Retinal pigment epithelial cell (primary cell): Measurements from ENCODE around the gene TSPEAR.

Experiments
- DNase-seq: peaks from one replicate; pipeline ENCODE4 v3.0.0-alpha.2; 2010; ENCODE audit warnings: low read depth
- H3K4me3 ChIP-seq: 2 replicates; pipeline ENCODE4 v1.5.1; 2011; ENCODE audit warnings: mild to moderate bottlenecking, low read length, control low read depth, moderate library complexity
- CTCF ChIP-seq: conservative IDR thresholded peaks from 2 replicates; pipeline ENCODE4 v1.5.1; 2011; ENCODE audit warnings: low read depth, low read length, control low read depth, inconsistent platforms

TSPEAR gene

GRCh38 chr21:44568667-44569556 lies 142.5 kb downstream of the TSPEAR start:
- no peak for TF ChIP-seq CTCF
- no peak for DNase-seq
- no peak overlapping the region for H3K4me3 ChIP-seq

- no peak overlapping the region for H3K4me3 ChIP-seq
- TF ChIP-seq CTCF: no peak
- DNase-seq: no peak
These were observed 143.1 kb downstream of the TSPEAR start for GRCh38 chr21:44568261-44568660.

GRCh38 chr21:44567481-44568171 lies 143.7 kb downstream of the TSPEAR start:
- DNase-seq: no peak
- no peak for TF ChIP-seq CTCF

GRCh38 chr21:44566403-44566802 lies 145.0 kb downstream of the TSPEAR start:
- no peak overlapping the region for H3K4me3 ChIP-seq
- TF ChIP-seq CTCF: no peak
- DNase-seq: no peak

More at GRCh38 chr21:44567481-44568171, 143.7 kb downstream of the TSPEAR start:
- no peak overlapping the region for H3K4me3 ChIP-seq

GRCh38 chr21:44564886-44565598 lies 146.3 kb downstream of the TSPEAR start:
- no peak overlapping the region for H3K4me3 ChIP-seq
- no peak for DNase-seq
- no peak for TF ChIP-seq CTCF

GRCh38 chr21:44564099-44564498 lies 147.3 kb downstream of the TSPEAR start:
- DNase-seq: no peak
- no peak for TF ChIP-seq CTCF
- no peak overlapping the region for H3K4me3 ChIP-seq
